ENCODE measurements around the gene NDUFS3.
"Not testable (repeated sequence)": the region's sequence is repeated elsewhere in the genome, so short reads cannot be mapped to it uniquely, and the experiment has no call there.

NDUFS3 gene

GRCh38 chr11:47560426-47560825 lies 18.4 kb upstream of the NDUFS3 start:
- no peak for DNase-seq (ENCODE audit: low read depth)

- not testable (repeated sequence) for DNase-seq (ENCODE audit: low read depth)
Observed at GRCh38 chr11:47562393-47562792, 16.5 kb upstream of the NDUFS3 start.

DNA sequence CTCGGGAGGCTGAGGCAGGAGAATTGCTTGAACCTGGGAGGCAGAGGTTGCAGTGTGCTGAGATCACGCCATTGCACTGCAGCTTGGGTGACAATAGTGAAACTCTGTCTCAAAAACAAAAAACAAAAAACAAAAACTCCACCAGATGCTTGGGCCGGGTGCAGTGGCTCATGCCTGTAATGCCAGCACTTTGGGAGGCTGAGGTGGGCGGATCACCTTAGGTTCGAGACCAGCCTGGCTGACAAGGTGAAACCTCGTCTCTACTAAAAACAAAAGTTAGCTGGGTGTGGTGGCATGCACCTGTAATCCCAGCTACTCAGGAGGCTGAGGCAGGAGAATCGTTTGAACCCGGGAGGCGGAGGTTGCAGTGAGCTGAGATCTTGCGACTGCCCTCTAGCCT lies 14.5 kb upstream of the NDUFS3 start:
- DNase-seq (ENCODE audit: low read depth): not testable (repeated sequence)

GRCh38 chr11:47564933-47565339 lies 13.9 kb upstream of the NDUFS3 start:
- no peak for DNase-seq (ENCODE audit: low read depth)

GRCh38 chr11:47565340-47566148 lies 13.3 kb upstream of the NDUFS3 start, which contains the start of gene PTPMT1:
TSS of gene PTPMT1 (plus strand) at chr11:47565599. CDS start at chr11:47565623, 24 bp downstream.
- peak; percentile 48 for DNase-seq (ENCODE audit: low read depth)

DNA sequence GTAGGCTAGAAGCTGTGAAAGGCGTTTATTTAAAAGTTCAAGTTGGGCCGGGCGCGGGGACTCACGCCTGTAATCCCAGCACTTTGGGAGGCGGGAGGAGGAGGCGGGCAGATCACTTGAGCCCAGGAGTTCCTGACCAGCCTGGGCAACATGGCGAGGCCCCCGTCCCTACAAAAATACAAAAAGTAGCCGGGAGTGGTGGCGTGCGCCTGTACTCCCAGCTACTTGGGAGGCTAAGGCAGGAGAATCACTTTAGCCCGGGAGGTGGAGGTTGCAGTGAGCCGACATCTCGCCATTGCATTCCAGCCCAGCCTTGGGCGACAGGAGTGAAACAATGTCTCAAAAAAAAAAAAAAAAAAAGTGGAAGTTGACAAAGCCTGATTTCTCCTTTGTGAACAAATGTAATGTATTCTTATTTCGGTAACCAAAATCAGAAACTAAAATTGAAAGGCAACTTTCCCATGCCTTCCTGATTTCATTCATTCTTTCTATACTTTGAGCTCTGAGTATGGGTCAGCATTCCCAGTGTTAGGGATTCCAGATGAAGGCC lies 12.7 kb upstream of the NDUFS3 start:
- DNase-seq (ENCODE audit: low read depth): no peak

DNA sequence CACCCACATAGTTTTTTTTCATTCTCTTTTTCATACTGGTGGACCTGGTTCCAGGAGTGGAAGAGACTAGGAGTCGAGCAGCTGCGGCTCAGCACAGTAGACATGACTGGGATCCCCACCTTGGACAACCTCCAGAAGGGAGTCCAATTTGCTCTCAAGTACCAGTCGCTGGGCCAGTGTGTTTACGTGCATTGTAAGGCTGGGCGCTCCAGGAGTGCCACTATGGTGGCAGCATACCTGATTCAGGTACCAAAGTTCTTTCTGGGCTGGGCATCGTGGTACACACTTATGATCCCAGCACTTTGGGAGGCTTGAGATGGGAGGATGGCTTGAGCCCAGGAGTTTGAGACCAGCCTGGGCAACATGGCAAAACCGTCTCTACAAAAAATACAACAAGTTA lies 9.2 kb upstream of the NDUFS3 start:
- no peak for DNase-seq (ENCODE audit: low read depth)

DNA sequence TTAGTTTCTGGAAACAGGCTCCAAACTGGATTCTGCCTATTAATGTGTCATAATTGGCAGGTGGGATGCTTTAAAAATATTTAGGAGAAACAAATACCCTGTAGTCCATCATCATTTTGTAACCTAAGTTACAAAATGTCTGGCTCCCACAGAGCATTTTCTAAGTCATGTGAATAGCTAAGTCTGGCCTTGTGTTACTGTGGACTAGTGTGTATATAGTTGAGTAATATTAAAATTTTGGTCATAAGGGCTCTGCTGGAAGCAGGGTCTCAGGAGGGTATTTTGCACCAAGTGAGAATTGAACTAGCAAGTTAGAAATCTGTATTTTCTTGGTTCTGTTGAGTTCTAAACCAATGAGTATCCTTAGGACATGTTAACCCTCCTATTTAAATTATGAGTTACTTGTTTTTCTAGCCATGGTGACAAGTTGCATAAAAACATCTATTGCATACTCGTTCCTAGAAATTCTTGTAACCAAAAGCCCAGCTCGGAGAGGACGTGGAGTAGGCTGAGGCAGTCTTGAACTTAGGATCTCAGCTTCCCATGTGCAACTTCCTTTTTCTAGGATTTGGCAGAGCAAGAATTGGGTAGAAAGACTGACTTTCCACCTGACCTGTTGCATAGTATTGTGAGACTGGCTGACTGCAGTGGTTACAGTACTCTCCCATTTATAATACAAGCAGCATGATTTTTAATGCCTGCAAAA lies 8.1 kb upstream of the NDUFS3 start:
- no peak for DNase-seq (ENCODE audit: low read depth)

DNA sequence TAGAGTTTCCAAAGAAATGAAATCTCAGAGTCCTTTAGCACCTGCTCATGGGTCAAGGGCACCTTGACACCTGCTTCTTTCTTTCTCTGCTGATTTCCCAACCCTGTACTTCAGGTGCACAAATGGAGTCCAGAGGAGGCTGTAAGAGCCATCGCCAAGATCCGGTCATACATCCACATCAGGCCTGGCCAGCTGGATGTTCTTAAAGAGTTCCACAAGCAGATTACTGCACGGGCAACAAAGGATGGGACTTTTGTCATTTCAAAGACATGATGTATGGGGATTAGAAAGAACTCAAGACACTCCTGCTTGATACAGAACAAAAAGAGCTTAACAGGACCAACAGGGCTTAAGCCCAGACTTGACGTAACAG lies 7.5 kb upstream of the NDUFS3 start:
- no peak for DNase-seq (ENCODE audit: low read depth)

DNA sequence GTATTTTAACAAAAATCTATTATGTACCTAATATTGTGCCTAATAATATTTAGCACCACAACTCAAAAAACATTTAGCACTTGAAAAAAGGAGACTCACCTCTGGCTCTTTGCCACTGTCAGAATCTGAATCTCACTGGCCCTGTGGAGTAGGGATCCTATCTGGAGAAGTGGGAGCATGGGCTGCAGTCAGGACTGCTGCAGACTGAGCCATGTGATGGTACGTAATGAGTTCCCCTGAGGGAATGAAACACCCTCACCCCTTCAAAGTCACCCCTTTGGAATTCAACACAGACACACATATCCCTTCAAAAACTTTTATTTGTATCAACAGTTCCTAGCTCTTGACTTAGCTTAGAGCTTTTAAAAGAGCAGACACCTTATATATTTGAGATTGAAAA lies 7.0 kb upstream of the NDUFS3 start:
- DNase-seq (ENCODE audit: low read depth): no peak

- no peak for DNase-seq (ENCODE audit: low read depth)
Observed at GRCh38 chr11:47572715-47573255, 6.1 kb upstream of the NDUFS3 start.

- no peak for DNase-seq (ENCODE audit: low read depth)
Observed at GRCh38 chr11:47573321-47573720, 5.6 kb upstream of the NDUFS3 start.

DNA sequence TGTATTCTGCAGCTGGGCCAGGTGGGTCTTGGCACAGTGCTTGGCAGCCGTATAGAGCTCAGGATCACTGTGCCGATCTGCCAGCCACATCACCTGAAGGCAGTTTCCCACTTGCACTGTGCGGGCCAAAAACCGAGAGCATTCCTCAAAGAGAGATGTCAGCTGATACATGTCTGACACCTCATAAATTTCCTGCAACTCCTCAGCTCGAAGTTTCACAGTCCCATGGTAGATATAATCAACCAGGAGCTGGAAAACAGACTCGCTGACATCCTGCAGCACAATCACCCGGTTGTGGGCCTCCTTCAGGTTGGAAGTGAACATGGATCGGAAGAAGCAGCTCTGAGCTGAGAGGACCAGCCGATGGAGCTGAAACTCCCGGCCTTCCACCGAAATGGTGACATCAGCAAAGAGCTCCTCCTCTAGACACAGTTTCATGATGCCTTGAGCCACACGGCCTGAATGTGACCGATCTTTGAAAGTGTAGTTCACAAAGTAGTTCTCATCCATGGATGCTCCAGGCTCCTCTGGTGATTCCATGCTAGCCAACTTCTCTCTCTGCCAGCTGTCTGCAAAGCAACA lies 1.3 kb upstream of the NDUFS3 start:
- no peak for DNase-seq (ENCODE audit: low read depth)

GRCh38 chr11:47583844-47584243 lies 5.0 kb downstream of the NDUFS3 start:
- DNase-seq (ENCODE audit: low read depth): no peak

GRCh38 chr11:47586098-47586855 lies 7.4 kb downstream of the NDUFS3 start, which contains the start of gene FAM180B:
TSS of gene FAM180B (plus strand) at chr11:47586678. CDS start at chr11:47586769, 91 bp downstream.
- no peak for DNase-seq (ENCODE audit: low read depth)

- no peak for DNase-seq (ENCODE audit: low read depth)
Observed at GRCh38 chr11:47587039-47587716, 8.3 kb downstream of the NDUFS3 start.

GRCh38 chr11:47587723-47588326 lies 9.0 kb downstream of the NDUFS3 start:
- DNase-seq (ENCODE audit: low read depth): no peak

- no peak for DNase-seq (ENCODE audit: low read depth)
Observed at GRCh38 chr11:47589118-47589517, 10.2 kb downstream of the NDUFS3 start.

GRCh38 chr11:47589584-47589976 lies 10.7 kb downstream of the NDUFS3 start:
- DNase-seq (ENCODE audit: low read depth): no peak

DNA sequence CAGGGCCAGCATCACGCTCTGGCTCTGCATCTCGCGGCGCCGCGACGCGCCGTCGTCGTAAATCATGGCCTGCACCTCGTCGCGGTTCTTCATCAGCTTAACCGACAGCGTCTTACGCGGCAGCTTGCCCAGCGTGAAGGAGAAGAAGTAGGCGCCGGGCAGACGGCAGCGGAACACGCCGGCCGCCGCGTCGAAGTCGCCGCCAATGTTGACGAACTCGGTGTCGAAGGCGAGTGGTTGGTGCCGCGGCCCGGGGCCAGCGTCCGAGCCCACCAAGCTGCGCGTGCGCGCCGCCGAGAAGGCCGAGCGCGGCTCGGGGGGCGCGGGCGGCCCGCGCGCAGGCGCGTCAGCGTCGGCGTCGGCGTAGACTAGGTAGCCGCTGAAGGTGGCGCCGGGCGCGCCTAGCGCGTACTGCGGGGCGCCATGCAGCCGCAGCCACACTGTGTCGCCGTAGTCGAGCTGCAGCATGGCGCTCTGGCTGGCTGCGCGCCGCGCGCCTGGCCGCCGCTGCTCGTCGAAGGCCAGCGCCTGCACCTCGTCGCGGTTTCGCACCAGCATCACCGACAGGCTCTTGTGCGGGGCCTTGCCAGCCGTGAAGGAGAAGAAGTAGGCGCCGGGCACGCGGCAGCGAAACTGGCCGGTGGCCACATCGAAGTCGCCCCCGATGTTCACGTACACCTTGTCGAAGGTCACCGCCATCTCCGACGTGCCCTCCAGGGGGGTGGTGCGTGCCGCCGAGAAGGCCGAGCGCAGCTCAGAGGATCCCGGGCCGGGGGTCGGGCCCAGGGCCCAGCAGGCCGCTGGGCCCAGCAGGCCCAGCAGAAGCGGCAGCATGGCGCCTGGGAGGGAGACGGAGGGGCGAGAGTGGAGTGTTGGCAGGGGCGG lies 11.3 kb downstream of the NDUFS3 start:
- DNase-seq (ENCODE audit: low read depth): no peak

Measured in CMK (cell line).